ENCODE results near the gene OR1K1.
"Not testable (repeated sequence)": the region's sequence is repeated elsewhere in the genome, so short reads cannot be mapped to it uniquely, and the experiment has no call there.

Gene OR1K1

GRCh38 chr9:122837266-122837850, 37.4 kb downstream of the OR1K1 start:
- H3K27ac ChIP-seq: no peak overlapping the region
- no peak for DNase-seq (ENCODE audit: low spot score)
- no peak overlapping the region for H3K4me3 ChIP-seq
- no peak for TF ChIP-seq CTCF (IDR thresholded peaks at IDR 0.05)

- H3K4me3 ChIP-seq; H3K27ac ChIP-seq; DNase-seq (ENCODE audit: low spot score): not testable (repeated sequence)
Measured at GRCh38 chr9:122838441-122838840, 38.5 kb downstream of the OR1K1 start.

DNA sequence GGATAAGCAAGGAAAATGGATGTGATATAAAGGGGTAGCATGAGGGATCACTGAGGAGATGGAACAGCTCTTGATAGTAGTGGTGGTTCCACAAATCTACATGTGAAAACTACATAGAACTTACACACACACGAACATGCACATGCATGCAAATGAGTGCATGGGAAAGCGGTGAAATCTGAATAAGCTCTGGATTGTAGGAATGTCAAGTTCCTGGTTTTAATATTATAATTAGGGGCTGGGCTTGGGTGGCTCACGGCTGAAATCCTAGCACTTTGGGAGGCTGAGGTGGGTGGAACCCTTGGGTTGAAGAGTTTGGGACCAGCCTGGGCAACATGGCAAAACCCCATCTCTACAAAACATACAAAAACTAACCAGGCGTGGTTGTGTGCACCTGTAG, 41.6 kb downstream of the OR1K1 start:
- no peak for DNase-seq (ENCODE audit: low spot score)
- no peak overlapping the region for H3K27ac ChIP-seq
- no peak for TF ChIP-seq CTCF (IDR thresholded peaks at IDR 0.05)
- no peak overlapping the region for H3K4me3 ChIP-seq

DNA sequence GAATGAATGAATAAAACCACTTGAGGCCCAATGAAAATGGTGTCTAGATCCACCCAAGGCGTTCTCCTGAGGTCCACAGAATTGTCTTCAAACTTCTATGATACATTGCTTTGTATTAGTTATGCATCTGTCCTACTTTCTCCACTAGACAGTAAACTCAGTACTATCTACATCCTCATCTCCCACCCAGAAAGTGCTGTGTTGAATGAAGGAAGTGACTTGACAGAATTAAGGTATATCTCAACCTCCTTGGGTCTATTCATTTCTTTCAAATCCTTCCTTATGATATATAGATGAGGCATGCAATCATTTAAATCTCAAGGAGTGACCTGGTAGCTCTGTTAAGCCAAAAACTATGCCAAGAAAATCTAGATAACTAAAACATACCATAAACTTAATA, 44.2 kb downstream of the OR1K1 start:
- H3K4me3 ChIP-seq: no peak overlapping the region
- H3K27ac ChIP-seq: no peak overlapping the region
- DNase-seq (ENCODE audit: low spot score): no peak

DNA sequence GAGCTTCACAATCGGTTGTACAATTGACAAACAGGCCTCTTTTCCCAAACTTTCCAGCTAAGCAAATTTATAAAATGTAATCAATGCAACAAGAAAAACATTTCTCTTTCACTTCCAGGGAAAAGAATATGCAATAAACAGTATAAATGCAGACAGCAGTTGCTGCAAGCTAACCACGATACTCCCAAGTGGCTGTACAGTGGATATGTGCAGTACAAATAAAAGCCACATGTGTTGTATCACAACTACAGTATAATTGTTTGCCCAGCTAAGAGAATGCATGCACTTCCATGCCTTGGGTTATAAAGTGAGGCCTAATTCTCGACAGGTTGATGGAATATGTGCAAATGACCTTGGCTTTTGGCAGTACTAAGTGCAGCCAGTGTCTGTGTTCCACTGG, 45.2 kb downstream of the OR1K1 start:
- no peak for DNase-seq (ENCODE audit: low spot score)
- Histone ChIP-seq H3K27ac (no peak overlapping the region), H3K4me3 (no peak overlapping the region)
- no peak for TF ChIP-seq CTCF (IDR thresholded peaks at IDR 0.05)

More for the DNA sequence above, 44.2 kb downstream of the OR1K1 start:
- TF ChIP-seq CTCF (IDR thresholded peaks at IDR 0.05): no peak

GRCh38 chr9:122846371-122846940, 46.5 kb downstream of the OR1K1 start:
- no peak overlapping the region for H3K4me3 ChIP-seq
- DNase-seq (ENCODE audit: low spot score): no peak
- no peak for TF ChIP-seq CTCF (IDR thresholded peaks at IDR 0.05)
- H3K27ac ChIP-seq: no peak overlapping the region

DNA sequence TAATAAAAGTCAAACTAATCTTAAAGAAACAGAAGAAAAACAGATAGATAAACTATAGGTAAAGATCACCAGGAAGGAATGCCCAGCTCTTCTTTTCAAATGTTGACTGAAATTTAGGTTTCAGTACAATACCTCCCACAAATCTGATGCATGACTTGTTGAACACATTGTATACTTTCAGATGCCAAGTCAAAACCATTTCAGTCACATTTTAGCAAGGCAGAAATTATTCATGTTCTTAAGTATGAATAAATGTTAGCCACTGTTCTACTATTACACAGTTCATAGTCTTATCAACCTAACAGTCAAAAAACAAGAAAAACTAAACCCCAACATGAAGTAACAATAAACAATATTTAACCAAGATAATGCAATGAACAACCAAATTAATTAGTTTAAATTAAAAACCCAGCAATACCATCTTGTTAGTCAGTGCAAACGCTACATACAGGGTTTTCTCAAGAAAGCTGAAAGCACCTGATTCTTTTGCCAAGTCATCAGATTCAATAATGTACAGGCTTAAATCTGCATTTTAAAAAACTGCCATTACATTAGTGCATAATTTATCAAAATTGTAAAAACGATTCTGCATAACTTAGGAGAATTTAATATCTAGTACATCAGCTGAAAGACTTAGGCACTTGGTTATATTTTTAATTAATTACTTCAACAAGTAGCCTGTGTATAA, 48.5 kb downstream of the OR1K1 start:
- no peak for TF ChIP-seq CTCF (IDR thresholded peaks at IDR 0.05)
- Histone ChIP-seq H3K4me3 (no peak overlapping the region), H3K27ac (no peak overlapping the region)
- no peak for DNase-seq (ENCODE audit: low spot score)

Data from coronary artery (tissue), 2 donors.